Activated CD8-positive, alpha-beta memory T cell treated with anti-CD3 and anti-CD28 coated beads, Interleukin-2, amount 50 U/mL, for 4 hours (primary cell): ENCODE measurements around the gene FAM170B.

ENCODE experiments used
- DNase-seq: peaks from one replicate; pipeline ENCODE4 v3.0.0-alpha.2; 2020

Gene FAM170B

DNA sequence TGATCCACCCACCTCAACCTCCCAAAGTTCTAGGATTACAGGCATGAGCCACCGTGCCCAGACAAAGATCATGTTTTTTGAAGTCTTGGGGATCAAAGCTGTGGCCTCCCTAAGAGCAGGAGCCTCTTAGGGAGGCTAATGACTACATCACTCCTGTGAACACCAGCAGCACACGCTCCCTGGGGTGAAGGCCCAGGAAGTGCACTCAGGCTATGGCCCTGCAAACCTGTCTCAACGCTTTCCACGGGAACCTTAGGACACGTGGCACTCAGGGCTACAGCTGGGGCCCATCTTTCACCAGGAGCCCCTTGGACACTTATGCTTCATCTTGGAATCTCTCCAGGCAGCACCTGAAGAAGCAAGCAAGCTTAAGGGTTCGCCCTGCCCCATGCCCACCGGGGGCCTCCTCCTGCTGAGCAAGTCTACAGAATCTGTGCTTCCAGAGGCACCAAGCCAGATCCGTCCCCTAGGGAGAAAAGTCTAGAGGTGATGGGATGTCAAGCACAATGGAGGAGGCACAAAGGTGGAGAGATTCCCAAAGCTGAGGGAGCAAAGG, 36.9 kb downstream of the FAM170B start:
- no peak for DNase-seq

GRCh38 chr10:49094646-49095045, 39.2 kb downstream of the FAM170B start:
- DNase-seq = no peak

DNA sequence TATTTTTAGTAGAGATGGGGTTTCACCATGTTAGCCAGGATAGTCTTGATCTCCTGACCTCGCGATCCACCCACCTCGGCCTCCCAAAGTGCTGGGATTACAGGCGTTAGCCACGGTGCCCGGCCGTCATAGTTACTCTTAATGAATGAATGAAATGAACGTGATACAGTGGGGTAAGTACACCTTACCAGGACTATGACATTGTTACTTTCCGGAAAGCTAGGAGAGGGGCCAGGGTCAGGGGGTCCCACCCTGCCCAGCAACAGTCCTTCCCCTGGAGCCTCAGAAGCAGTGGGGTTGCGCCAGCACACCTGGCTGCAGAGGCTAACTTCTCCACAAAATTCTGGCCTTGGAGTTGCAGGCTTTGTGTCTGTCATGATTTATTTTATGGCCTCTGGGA, 39.9 kb downstream of the FAM170B start:
- DNase-seq = no peak

DNA sequence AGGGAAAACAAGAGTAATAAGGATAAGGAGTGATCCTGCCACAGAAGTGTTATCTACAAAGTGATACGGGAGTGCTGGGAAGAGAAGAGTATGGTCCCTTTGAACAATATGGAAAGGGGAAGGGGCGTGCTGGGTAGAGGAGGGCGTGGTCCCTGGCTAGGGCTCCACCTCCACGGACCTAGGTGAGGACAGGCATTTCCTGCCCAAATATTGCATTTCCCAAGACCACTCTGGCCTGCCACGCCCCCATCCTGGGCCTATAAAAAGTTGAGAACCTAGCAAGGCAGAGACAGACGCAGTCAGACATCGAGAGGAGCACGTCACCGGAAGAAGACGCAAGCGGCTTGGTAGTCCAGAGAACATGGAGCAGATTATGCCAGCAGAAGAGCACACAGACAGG, 41.3 kb downstream of the FAM170B start:
- no peak for DNase-seq

- no peak for DNase-seq
Observed at GRCh38 chr10:49091450-49092210, 42.2 kb downstream of the FAM170B start.

GRCh38 chr10:49090696-49091380, 43.0 kb downstream of the FAM170B start:
- DNase-seq = no peak

DNA sequence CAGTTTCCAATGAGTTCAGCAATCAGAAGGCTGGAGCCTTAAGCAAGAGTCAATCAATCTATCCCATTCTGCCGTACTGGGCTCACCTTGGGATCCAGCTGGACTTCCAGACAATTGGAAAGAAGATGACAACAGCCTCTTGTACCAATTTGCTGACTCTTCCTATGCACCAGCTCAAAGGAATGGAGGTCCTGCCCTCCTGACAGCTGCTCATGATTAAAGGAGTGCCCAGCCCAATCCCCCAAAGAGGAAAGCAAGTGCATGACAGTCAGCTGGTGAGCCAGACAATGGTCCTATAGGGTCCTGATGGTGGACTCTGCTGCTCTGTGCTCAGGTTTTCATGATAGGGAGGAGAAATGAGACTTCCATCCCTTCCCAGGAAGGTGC, 43.6 kb downstream of the FAM170B start:
- DNase-seq = no peak

DNA sequence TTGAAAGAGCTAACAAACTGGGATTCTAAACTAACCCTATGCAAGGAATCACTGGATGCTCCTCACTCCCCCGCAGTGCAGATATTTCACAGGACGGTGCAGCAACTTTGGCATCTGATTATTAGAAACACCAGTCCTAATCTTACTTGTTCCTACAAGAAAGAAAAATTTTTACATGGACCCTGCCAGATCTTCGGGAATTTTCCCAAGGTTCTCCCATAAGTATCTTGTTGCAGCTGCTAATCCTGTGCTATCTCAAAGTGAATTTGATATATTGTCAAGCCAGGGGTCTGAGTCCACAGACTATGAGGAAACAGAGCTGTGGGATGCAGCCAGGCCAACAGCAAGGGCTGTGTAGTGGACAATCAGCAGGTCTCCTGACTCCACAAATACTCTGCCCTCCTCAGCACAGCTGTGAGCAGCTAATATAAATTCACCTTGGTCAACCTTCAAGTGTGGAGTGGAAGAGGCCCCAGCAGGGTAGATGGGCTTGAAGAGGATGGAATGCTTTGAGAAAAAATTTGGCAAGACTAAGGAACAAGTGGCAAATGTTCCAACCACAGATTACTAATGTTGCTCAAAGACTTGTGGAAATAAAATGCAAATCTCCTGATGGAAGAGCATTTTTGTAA, 44.1 kb downstream of the FAM170B start:
- no peak for DNase-seq

GRCh38 chr10:49089152-49089551, 44.7 kb downstream of the FAM170B start:
- no peak for DNase-seq

- no peak for DNase-seq
Observed at GRCh38 chr10:49086889-49087288, 46.9 kb downstream of the FAM170B start.

DNA sequence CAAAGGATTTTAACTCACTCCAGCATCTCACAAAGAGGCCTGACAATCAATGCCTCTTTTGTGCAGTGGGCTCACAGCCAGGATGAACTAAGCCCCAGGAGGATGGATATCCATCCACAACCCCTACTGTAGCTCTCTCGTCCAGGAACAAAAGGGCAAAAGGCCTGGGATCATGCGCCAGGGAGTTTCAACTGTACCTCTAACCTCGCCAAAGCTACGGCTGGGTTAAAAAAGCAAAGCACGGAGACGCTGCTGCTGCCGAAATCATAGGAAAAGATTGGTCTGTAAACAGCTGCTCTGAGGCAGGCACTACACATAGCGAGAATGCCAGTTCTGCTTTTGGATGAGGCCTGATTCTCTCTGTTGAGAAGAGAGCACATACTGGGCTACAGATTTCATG, 50.6 kb downstream of the FAM170B start:
- no peak for DNase-seq

DNA sequence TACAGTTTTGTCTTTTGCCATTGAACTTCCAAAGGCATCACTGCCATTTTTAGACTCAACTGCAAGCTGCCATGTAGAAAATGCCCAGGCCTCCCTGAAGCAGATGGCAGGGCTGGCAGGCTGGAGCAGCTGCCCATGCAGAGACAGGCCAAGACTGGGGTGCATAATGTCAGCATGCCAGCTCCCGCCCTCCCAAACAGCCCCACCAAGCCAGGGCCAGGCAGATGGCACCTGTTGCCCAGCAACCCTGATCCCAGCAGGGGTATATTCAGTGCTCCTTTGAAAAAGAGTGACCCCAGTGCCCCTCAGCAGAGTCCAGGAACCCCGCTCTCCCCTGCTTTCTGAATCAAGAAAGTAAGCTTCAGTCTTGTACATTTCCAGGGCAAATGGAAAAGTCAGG, 51.1 kb downstream of the FAM170B start:
- DNase-seq = no peak

DNA sequence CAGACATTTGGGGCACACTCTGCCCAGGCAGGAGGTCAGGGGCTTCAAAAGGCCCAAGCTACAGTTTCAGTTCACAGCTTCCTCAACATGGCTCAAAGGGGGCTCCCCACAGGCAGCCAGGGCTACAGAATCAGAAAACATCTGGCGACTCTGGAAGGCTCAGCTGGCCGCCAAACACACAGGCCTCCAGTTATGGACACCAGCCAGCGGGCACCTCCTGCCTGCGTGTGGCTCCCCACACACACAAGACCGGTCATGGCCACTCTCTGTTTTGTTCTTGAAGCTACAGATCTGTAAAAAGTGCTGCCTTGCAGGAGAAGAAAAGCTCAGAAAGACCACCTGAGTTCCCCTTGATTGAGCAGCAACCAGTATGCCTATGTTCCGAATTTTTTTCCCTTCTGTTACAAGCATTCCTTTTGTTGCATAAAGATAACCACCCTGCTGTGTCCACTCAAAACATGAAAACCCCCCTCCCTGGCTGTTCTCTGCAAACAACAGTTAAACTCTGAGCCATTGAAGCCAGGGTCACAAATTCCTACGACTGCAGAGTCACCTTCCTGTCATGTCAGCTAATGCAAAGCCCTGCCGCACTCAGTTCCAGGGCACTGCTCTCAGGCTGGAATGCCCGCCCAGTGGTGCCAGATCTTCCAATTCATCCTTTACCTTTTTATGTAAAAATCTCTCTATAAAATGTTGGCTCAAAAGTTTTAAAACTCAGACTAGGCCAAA, 52.1 kb downstream of the FAM170B start:
- no peak for DNase-seq
